ENCODE data around the gene MAP3K7CL.
"Not testable (repeated sequence)": the region's sequence is repeated elsewhere in the genome, so short reads cannot be mapped to it uniquely, and the experiment has no call there.

Gene MAP3K7CL

GRCh38 chr21:29133796-29134195 lies 3.4 kb downstream of the MAP3K7CL start:
- DNase-seq (ENCODE audit: low spot score), result no peak

DNA sequence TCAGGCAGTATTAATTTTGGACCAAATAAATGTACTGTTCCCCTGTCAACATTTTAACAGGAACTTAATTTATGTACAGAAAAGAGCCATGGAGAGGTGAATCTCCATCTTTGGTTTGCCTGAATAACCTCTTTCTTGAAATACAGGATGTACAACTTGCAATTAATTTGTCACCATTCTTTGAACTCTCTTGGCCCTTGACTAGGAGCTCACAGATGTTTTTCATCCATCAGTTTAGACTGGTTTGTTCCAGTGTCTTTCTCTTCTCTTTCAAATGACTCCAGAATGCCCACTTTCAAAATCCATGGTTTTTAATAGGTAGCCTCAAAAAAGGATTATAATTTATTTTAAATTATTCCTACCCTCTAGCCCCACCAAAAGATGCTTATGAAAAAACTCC lies 5.0 kb downstream of the MAP3K7CL start:
- no peak for DNase-seq (ENCODE audit: low spot score)

- DNase-seq (ENCODE audit: low spot score), result no peak
Measured at GRCh38 chr21:29136033-29136432, 5.6 kb downstream of the MAP3K7CL start.

- no peak for DNase-seq (ENCODE audit: low spot score)
Measured at GRCh38 chr21:29144736-29145353, 14.4 kb downstream of the MAP3K7CL start.

GRCh38 chr21:29145354-29145782 lies 14.9 kb downstream of the MAP3K7CL start:
- DNase-seq (ENCODE audit: low spot score), result peak; percentile 89

DNA sequence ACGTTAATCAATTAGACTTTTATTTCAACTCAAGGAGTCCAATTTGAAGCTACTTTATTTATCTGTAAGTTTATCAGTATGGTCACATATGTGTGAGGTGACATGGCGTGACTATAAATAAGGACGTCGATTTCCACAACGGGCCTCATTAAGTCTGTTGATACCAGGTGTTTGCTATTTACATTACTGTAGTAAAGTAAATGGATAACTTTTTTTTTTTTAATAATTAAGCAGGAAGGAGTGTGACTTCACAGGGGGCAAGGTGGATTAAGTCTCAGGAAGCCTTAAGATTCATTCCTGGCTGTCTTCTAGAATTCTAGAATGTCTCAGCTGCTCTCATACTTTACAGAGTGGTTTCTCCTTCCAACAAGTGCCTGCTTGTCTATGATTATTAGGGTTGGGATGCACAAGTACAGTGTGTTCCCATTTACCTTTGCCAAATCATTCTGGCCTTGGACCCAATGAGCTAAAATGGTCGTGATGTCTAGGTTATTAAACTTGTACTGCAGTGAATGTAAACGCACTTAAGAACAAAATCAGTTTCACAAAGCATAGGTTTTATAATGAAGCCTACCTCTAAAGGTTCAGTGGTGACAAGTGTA lies 15.5 kb downstream of the MAP3K7CL start:
- peak; percentile 43 for DNase-seq (ENCODE audit: low spot score)

DNA sequence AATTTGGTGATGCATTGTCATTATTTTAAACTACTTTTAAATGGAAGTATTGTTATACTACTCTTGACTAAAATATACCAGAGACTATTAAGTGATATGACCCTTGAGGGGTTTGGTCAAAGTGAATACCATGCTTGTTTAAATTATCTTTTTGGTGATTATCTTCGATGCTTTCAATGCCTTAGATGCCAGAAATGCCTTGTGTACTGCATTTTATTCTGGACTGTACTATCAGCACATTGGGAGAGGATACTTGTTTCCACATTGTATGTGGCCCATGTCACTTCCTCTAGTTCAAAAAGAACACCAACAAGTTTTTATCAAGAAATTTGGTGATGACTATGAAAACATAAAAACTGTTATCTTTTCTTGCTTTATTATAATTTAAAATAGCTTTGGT lies 16.3 kb downstream of the MAP3K7CL start:
- no peak for DNase-seq (ENCODE audit: low spot score)

GRCh38 chr21:29148530-29148929 lies 18.1 kb downstream of the MAP3K7CL start:
- peak; percentile 26 for DNase-seq (ENCODE audit: low spot score)

DNA sequence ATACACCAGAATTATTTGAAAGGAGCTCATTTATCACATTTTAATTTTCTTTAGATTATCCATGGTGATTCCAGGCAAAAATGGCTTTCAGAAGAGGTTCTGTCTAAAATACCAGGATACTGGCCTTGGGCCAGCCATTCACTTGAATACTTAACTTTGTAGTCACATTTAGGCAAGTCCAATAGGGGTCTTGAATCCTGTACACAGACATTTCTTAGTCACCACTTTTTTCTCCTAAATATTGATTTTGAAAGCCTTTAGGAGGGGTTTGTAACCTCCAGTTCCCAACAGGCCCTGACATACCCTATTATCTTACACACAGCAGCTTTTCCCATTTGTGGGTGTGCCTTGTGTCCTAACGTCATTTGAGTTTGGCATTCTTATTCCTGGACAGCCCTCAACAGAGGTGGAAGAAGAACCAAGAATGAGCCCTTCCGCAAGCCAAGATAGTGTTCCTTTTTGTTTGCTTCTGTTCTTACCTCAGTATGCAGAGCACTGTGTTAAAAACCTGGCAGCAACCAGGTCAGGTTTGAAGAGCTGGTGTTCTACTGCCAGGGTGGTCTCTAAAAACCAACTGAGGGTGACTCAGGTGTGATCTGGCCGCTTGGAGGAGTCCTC lies 19.5 kb downstream of the MAP3K7CL start:
- DNase-seq (ENCODE audit: low spot score), result peak; percentile 35

DNA sequence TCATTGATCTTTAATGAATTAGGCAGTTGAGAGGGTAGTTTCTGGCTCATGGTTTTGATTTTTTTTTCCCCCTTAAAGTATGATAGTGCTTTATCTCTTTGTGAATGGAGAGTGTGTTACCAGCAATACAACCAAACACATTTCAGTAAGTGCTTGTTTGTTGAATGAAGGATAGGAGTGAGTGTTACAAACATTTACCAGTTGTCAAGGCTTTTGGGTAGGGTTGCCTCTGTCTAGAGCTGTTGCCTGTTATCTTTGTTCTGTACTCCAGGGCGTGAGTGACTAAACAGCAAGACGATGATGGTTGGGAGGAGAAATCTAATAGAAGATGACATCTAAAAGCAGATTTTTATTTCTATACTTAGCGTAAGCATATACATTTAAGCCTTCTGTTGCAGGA lies 21.5 kb downstream of the MAP3K7CL start:
- no peak for DNase-seq (ENCODE audit: low spot score)

GRCh38 chr21:29152916-29153315 lies 22.5 kb downstream of the MAP3K7CL start:
- no peak for DNase-seq (ENCODE audit: low spot score)

DNA sequence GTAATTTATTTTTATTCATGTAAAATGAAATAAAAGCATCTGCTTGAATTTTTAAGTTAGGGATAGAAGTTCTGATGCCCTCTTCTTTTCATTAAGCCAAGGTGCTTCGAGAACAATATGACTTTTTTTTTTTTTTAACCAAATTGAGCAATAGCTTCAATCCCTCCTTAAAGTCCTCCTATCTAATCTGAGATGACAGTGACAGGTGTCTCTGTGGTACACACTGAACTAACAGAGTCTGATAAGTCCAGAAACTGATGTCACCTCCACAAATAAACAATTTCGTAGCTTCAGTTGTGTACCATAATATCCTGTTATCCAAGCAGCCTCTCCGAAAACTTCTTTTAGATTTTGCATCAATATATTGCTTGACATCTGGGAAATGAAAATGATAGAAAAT lies 23.8 kb downstream of the MAP3K7CL start:
- no peak for DNase-seq (ENCODE audit: low spot score)

GRCh38 chr21:29155118-29155932 lies 24.9 kb downstream of the MAP3K7CL start:
- DNase-seq (ENCODE audit: low spot score), result peak; percentile 37

DNA sequence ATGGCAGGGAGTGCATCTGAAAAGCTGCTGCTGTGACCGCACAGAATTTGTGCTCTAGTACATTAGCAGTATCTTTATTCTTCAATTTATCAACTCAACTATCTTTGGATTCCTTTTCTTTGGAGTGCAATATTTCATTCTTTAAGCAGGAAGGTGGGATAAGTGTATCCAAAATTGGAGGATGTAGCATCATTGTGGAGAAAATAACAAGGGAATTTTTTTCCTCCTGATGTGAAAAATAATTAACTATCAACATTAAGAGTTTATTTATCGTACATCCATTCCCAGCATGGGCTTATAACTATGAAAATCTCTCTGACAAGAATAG lies 25.5 kb downstream of the MAP3K7CL start:
- no peak for DNase-seq (ENCODE audit: low spot score)

DNA sequence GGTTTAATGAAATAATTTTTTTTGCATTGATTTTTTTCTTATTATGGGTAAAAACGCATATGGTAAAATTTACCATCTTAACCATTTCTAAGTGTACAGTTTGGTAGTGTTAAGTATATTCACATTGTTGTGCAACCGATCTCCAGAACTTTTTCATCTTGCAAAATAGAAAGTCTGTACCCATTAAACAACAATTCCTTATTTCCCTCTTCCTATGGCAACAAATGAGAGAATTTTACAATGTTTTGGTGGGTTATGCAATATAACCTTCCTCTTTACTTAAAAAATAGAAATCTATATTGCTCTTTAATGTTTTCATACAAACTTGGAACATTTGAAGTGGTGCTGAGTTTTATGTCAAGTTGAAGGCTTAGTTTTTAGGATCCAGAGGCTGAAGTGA lies 26.6 kb downstream of the MAP3K7CL start:
- no peak for DNase-seq (ENCODE audit: low spot score)

DNA sequence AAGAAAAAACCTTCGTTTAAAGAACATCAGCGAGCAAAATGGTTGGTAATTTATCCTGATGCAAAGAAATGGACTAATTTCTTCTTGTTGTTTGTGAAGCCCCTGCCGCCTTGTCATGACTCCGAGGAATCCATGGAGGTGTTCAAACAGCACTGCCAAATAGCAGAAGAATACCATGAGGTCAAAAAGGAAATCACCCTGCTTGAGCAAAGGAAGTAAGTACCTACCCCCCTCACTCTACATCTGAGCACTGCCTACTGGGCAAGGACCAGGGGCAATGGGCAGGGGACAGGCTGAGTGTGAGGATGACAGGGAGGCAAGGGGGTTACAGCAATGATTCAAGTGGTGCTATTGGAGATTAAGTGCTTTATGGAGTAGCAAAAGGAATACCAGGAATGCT lies 29.4 kb downstream of the MAP3K7CL start:
- no peak for DNase-seq (ENCODE audit: low spot score)

DNA sequence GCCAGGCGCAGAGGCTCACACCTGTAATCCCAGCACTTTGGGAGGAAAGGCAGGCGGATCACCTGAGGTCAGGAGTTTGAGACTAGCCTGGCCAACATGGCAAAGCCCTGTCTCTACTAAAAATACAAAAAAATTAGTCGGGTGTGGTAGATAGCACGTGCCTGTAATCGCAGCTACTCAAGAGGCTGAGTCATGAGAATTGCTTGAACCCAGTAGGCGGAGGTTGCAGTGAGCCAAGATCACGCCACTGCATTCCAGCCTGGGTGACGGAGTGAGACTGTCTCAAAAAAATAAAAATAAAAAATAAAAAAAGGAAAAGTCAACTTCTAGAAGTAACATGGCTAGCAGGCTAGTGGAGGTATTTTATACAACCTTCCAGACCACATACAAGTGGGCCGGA lies 32.4 kb downstream of the MAP3K7CL start:
- DNase-seq (ENCODE audit: low spot score), result peak; percentile 72

- DNase-seq (ENCODE audit: low spot score), result no peak
Measured at GRCh38 chr21:29163341-29164115, 33.1 kb downstream of the MAP3K7CL start.

DNA sequence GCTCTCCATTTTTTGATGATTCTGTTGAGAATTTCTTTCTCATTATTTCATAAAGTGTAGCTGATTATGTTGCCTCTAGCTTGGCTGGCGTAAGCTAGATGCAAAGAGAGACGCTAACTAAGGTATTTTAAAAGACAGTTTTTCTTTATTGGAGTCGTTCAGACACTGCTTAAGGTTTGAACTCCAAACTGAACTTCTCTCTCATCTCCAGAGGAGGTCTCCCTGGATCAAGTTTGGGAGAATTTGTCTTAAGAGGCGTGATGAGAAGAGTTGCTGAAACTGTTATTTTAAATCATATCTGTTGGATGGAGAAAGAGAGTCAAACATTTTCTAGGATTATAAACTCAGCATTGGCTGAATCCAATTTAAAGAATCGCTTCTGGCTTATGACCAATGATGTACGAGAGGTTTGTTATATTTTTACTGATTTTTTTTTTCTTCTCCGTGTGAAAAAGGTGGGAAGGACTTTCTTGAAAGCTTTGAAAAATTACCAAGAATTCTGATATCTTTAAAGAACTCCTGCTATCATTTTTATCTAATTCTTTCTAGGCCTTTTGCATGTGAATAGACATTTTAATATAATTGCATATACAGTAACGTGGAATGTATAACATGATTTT lies 34.0 kb downstream of the MAP3K7CL start:
- DNase-seq (ENCODE audit: low spot score), result peak; percentile 73

DNA sequence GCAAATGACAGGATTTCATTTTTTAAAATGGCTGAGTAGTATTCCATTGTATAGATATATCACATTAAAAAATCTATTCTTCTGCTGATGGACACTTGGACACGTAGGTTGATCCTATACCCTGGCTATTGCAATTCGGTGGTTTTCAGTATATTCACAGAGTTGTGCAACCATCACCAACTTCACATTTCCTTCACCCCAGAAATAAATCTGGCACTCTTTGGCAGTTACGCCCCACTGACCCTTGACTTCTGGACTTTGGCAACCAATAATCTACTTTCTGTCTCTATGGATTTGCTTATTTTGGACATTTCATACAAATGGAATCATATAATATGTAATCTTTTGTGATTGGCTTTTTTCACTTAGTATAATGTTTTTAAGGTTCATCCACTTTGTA lies 35.9 kb downstream of the MAP3K7CL start:
- no peak for DNase-seq (ENCODE audit: low spot score)

GRCh38 chr21:29166853-29167252 lies 36.4 kb downstream of the MAP3K7CL start:
- no peak for DNase-seq (ENCODE audit: low spot score)

GRCh38 chr21:29167481-29167880 lies 37.0 kb downstream of the MAP3K7CL start:
- DNase-seq (ENCODE audit: low spot score), result not testable (repeated sequence)

Measured in kidney tubule cell (primary cell).